Progenitor cell of endocrine pancreas (in vitro differentiated cells): ENCODE results near the gene AFDN. TPM values are rescaled to one million over a fixed set of nuclear protein-coding genes. Genes with fewer than 3 reads are reported as not detected.

ENCODE experiments used
- DNase-seq: peaks from one replicate; pipeline ENCODE4 v3.0.0; 2021; ENCODE audit warnings: low spot score; ENCODE audit not compliant: unreplicated experiment
- H3K27ac Mint-ChIP-seq: 2 replicates; pipeline ENCODE4 v1.8.0; 2021; ENCODE audit warnings: mild to moderate bottlenecking, moderate library complexity, mixed read lengths
- H3K27me3 Mint-ChIP-seq: 2 replicates; pipeline ENCODE4 v1.8.0; 2021; ENCODE audit warnings: mixed read lengths
- H3K36me3 Mint-ChIP-seq: 2 replicates; pipeline ENCODE4 v1.8.0; 2022; ENCODE audit warnings: mixed read lengths; ENCODE audit not compliant: insufficient read depth
- H3K4me1 Mint-ChIP-seq: 2 replicates; pipeline ENCODE4 v1.8.0; 2021; ENCODE audit warnings: low read depth, mixed read lengths
- H3K4me3 Mint-ChIP-seq: 2 replicates; pipeline ENCODE4 v1.8.0; 2021; ENCODE audit warnings: low read depth, mild to moderate bottlenecking, moderate library complexity, mixed read lengths
- H3K9me3 Mint-ChIP-seq: 2 replicates; pipeline ENCODE4 v1.8.0; 2021; ENCODE audit warnings: low read depth, mixed read lengths
- total RNA-seq: library from RNA; stranded (reverse); gene quantifications from 2 replicates; pipeline ENCODE4 v1.2.1, GENCODE V29; 2021
- TF ChIP-seq, protein P1 (sequence below): fragments of 200-600 bp; sonication (generic); IDR thresholded peaks from one replicate; pipeline ENCODE4 v1.5.0; 2021; ENCODE audit warnings: antibody characterized with exemption, mild to moderate bottlenecking; ENCODE audit not compliant: unreplicated experiment

The AFDN gene
- total RNA-seq, 1 donor from 2014 or later = 423 TPM

DNA sequence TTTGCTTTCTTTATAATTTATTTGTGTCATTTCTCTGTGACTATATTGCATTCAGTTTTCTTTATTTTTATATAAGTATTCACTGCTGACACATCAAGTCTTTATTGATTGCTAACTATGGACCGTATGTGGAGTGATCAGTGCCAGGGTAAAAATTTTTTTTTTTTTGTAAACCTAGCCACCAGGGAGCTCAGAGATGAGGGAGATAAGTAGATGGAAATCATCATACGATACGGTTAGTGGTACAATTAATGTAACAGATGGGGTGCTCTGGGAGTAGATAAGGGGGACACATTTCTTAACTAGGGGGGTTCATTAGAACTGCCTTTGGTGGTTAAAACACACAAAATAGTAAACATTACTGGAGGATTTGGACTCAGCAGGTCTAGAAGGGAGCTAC, 68.3 kb downstream of the AFDN start:
- H3K36me3 Mint-ChIP-seq = peaks cover 10% of the 10 kb centered on the region
- no peaks in the 10 kb centered on the region for H3K9me3 Mint-ChIP-seq
- DNase-seq = no peak
- no peaks in the 10 kb centered on the region for H3K27me3 Mint-ChIP-seq
- TF ChIP-seq, protein P1, sequence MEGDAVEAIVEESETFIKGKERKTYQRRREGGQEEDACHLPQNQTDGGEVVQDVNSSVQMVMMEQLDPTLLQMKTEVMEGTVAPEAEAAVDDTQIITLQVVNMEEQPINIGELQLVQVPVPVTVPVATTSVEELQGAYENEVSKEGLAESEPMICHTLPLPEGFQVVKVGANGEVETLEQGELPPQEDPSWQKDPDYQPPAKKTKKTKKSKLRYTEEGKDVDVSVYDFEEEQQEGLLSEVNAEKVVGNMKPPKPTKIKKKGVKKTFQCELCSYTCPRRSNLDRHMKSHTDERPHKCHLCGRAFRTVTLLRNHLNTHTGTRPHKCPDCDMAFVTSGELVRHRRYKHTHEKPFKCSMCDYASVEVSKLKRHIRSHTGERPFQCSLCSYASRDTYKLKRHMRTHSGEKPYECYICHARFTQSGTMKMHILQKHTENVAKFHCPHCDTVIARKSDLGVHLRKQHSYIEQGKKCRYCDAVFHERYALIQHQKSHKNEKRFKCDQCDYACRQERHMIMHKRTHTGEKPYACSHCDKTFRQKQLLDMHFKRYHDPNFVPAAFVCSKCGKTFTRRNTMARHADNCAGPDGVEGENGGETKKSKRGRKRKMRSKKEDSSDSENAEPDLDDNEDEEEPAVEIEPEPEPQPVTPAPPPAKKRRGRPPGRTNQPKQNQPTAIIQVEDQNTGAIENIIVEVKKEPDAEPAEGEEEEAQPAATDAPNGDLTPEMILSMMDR = no peak
- H3K4me3 Mint-ChIP-seq = no peak overlapping the region
- H3K4me1 Mint-ChIP-seq = peaks cover 1% of the 10 kb centered on the region
- H3K27ac Mint-ChIP-seq = no peak overlapping the region

DNA sequence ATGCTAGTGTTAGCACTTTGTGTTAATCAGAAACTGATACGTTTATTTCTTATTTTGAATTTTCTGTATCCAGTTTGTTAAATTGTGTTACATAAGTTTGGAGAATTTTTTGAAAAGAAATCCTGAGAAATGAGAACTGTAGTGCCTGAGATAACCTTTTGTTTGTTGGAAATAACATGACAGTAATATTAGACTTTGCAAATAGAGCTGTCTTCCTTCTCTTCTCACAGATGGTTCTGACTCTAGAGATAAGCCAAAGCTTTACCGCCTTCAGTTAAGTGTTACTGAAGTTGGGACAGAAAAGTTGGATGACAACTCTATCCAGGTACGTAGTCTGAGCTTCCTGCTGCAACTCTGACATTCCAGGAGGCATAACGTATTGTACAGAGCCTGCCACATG, 69.9 kb downstream of the AFDN start:
- DNase-seq = no peak
- Mint-ChIP-seq H3K9me3 (no peaks in the 10 kb centered on the region), H3K27me3 (no peaks in the 10 kb centered on the region), H3K27ac (no peak overlapping the region), H3K36me3 (peaks cover 7% of the 10 kb centered on the region), H3K4me1 (peaks cover 1% of the 10 kb centered on the region), H3K4me3 (no peak overlapping the region)
- TF ChIP-seq, protein P1 = no peak

DNA sequence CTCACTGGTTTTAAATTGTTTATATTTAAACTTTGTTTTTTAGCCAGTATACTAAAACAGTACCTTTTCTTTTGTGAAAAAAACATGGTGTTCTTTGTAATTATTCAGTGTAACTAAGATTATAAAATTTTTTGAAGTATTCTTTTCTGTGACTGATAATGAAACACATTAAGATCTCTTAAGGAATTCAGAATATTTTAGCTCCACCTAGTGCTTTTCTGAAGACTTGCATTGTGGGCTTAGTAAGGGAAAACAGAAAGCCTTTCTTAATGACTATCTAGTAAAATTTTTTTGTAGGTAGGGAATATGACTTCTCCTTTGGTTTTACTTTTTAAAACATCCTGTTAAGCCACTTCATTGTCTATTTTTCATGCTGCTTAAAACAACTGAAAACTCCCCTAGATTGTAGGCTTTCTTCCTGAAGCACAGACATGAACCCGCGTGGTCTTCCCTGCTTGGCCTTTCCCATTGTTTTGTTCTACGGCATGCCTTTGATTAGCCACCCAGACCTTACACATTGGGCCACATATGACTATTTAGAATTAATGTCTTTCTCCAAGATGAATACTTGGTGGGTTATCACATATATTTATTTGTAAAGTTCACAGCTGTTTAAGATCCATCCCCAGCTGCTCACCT, 72.1 kb downstream of the AFDN start:
- peak overlapping the region; percentile 4 for H3K27ac Mint-ChIP-seq

DNA sequence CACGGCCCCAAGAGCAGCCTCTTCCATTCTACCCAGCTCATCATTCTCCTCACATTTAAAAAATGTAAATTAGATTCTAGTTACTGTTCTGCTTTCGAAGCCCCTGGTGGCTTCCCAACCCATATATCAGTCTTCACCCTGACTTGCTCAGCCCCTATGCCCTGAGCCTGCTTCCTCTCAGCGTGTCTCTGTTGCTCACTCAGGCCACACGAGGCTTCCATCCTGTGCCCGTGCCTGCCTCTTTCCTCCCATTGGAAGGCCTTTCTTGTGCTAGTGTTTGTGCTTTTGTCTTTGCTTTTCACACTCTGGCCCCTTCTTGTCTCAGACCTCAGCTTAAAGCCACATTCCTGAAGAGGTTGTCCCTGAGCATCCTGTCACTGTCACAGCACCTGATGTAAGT, 78.1 kb downstream of the AFDN start:
- peaks cover 38% of the 10 kb centered on the region for H3K36me3 Mint-ChIP-seq

More for the DNA sequence above, 72.1 kb downstream of the AFDN start:
- H3K4me1 Mint-ChIP-seq = peaks cover 13% of the 10 kb centered on the region
- no peak for DNase-seq
- no peaks in the 10 kb centered on the region for H3K27me3 Mint-ChIP-seq
- TF ChIP-seq, protein P1 = peak; percentile 85
- peaks cover 18% of the 10 kb centered on the region for H3K36me3 Mint-ChIP-seq
- H3K9me3 Mint-ChIP-seq = no peaks in the 10 kb centered on the region
- no peak overlapping the region for H3K4me3 Mint-ChIP-seq

DNA sequence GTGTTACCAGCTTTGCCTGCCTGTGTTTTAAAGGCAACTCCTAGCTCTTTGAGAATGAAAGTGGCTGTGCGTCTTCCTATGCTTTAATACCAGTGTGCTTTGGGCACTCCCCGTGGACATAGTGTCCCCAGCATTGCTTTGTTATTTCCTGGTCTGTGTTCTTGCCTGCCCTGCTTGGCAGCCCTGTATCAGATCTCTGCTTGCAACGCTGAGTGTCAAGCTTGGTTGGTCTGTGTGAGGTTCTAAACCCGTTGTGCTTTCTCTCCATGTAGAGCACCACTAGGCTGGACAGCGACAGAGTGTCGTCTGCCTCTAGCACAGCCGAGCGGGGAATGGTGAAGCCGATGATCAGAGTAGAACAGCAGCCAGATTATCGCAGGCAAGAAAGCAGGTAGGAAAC, 80.2 kb downstream of the AFDN start:
- no peak overlapping the region for H3K4me3 Mint-ChIP-seq
- H3K27me3 Mint-ChIP-seq = no peaks in the 10 kb centered on the region
- no peaks in the 10 kb centered on the region for H3K9me3 Mint-ChIP-seq
- TF ChIP-seq, protein P1 = no peak
- H3K36me3 Mint-ChIP-seq = peaks cover 42% of the 10 kb centered on the region
- H3K27ac Mint-ChIP-seq = peak overlapping the region; percentile 34
- peaks cover 36% of the 10 kb centered on the region for H3K4me1 Mint-ChIP-seq
- DNase-seq = no peak

More for the DNA sequence above, 78.1 kb downstream of the AFDN start:
- no peaks in the 10 kb centered on the region for H3K27me3 Mint-ChIP-seq
- H3K9me3 Mint-ChIP-seq = no peaks in the 10 kb centered on the region
- TF ChIP-seq, protein P1 = no peak
- DNase-seq = no peak
- no peak overlapping the region for H3K4me3 Mint-ChIP-seq
- H3K27ac Mint-ChIP-seq = peak overlapping the region; percentile 39
- H3K4me1 Mint-ChIP-seq = peaks cover 33% of the 10 kb centered on the region
